K562 (cell line): ENCODE data around the gene ATG4D. TPM values are rescaled to one million over a fixed set of nuclear protein-coding genes. Genes with fewer than 3 reads are reported as not detected.
A peak's percentile ranks its signal among the peaks of the same experiment; 100 is the strongest.

Experiments
- ARHGAP35 ChIP-seq: fragments of 450-650 bp; IDR thresholded peaks from 2 replicates; pipeline ENCODE4 v1.6.1; 2018; ENCODE audit not compliant: partially characterized antibody
- BCOR ChIP-seq: fragments of 450-650 bp; IDR thresholded peaks from 2 replicates; pipeline ENCODE4 v1.6.1; 2016
- FOXJ2 ChIP-seq: fragments of 200-800 bp; sonication (Bioruptor generic); IDR thresholded peaks from 2 replicates; pipeline ENCODE4 v1.6.1; 2016; ENCODE audit warnings: missing genetic modification characterization, missing compliant biosample characterization
- KDM5B ChIP-seq: fragments of 200-600 bp; sonication (generic); IDR thresholded peaks from 2 replicates; pipeline ENCODE4 v1.6.1; 2012; ENCODE audit warnings: low read depth, mild to moderate bottlenecking, moderate library complexity, low read length, control low read depth, inconsistent platforms; ENCODE audit not compliant: insufficient replicate concordance
- MTA2 ChIP-seq: fragments of 450-650 bp; IDR thresholded peaks from 2 replicates; pipeline ENCODE4 v1.6.1; 2016; ENCODE audit warnings: low read depth
- MYNN ChIP-seq, 2 experiments: sonication (generic); formaldehyde crosslinking in 1 of 2; IDR thresholded peaks; 2 replicates each; pipeline versions ENCODE4 v1.5.0 to v1.6.1; 2016 to 2020; ENCODE audit warnings: antibody characterized with exemption in 1 of 2, missing genetic modification reagents in 1 of 2
- POLR2H ChIP-seq: IDR thresholded peaks from 2 replicates; pipeline ENCODE4 v1.6.1; 2016; ENCODE audit warnings: missing genetic modification characterization, low read depth, mild to moderate bottlenecking, control low read depth, missing compliant biosample characterization, moderate library complexity
- POU5F1 ChIP-seq: fragments of 150-350 bp; IDR thresholded peaks from 2 replicates; pipeline ENCODE4 v1.6.1; 2014; ENCODE audit warnings: borderline replicate concordance, low read length, low read depth, mild to moderate bottlenecking; ENCODE audit not compliant: partially characterized antibody
- PRPF4 ChIP-seq: fragments of 200-400 bp; formaldehyde crosslinking; IDR thresholded peaks from one replicate; pipeline ENCODE4 v1.6.1; 2017; ENCODE audit warnings: low read length, low read depth, mild to moderate bottlenecking; ENCODE audit not compliant: insufficient read depth, poor library complexity, severe bottlenecking
- RBM34 ChIP-seq: fragments of 200-400 bp; formaldehyde crosslinking; IDR thresholded peaks from 2 replicates; pipeline ENCODE4 v1.6.1; 2018; ENCODE audit warnings: low read length, borderline replicate concordance; ENCODE audit not compliant: insufficient read depth
- U2AF2 ChIP-seq: fragments of 200-400 bp; formaldehyde crosslinking; optimal IDR thresholded peaks from 2 replicates; pipeline ENCODE3; 2017; ENCODE audit warnings: low read depth, mild to moderate bottlenecking, low read length
- ZBTB7A ChIP-seq: IDR thresholded peaks from 2 replicates; pipeline ENCODE4 v1.6.1; 2011; ENCODE audit warnings: low read depth, mild to moderate bottlenecking, low read length, moderate library complexity, borderline replicate concordance; ENCODE audit not compliant: control insufficient read depth
- ZNF134 ChIP-seq: fragments of 250-450 bp; sonication (Bioruptor Pico); conservative IDR thresholded peaks from 2 replicates; pipeline ENCODE4 v1.4.0; 2020
- ZNF311 ChIP-seq: fragments of 250-450 bp; sonication (Bioruptor Pico); IDR thresholded peaks from 2 replicates; pipeline ENCODE4 v1.4.0; 2020; ENCODE audit warnings: mild to moderate bottlenecking, moderate library complexity
- ZNF436 ChIP-seq: fragments of 250-450, 450-650 bp; sonication (Bioruptor Pico); formaldehyde crosslinking; IDR thresholded peaks from 2 replicates; pipeline ENCODE4 v1.7.0; 2020; ENCODE audit warnings: mild to moderate bottlenecking
- ZNF764 ChIP-seq: fragments of 250-450 bp; sonication (Bioruptor Pico); IDR thresholded peaks from 2 replicates; pipeline ENCODE4 v1.4.0; 2020; ENCODE audit warnings: low read depth, mild to moderate bottlenecking, moderate library complexity
- ZSCAN29 ChIP-seq: fragments of 450-650 bp; IDR thresholded peaks from 2 replicates; pipeline ENCODE4 v1.6.1; 2017
- polyA plus RNA-seq, 8 experiments: library from polyadenylated mRNA; depleted of rRNA in 4 of 8; stranded (reverse) in 5 of 8; unstranded in 3 of 8; fragments of >200 nt; fragmentation: Nextera tagmentation in 2 of 8; fragmentation: Illumina TruSeq in 1 of 8; extraction: Ambion mirVana in 2 of 8; extraction: Trizol in 1 of 8; gene quantifications; 2 replicates each; pipeline versions ENCODE4 v1.2.1 to v1.2.3, GENCODE V29; 2011 to 2014; ENCODE audit warnings: inconsistent platforms in 1 of 8, missing spikeins in 1 of 8
- total RNA-seq, 7 experiments: library from RNA; depleted of rRNA in 6 of 7; stranded (reverse); fragments of >200 nt in 6 of 7; fragmentation: Illumina TruSeq in 2 of 7; extraction: Trizol in 2 of 7; gene quantifications; 2 replicates each; pipeline versions ENCODE4 v1.2.1 to v1.2.3, GENCODE V29; 2011 to 2021; ENCODE audit warnings: low replicate concordance in 1 of 7
- TF ChIP-seq, protein P1 (sequence below): fragments of 150-350 bp; conservative IDR thresholded peaks from 2 replicates; pipeline ENCODE4 v1.6.1; 2014; ENCODE audit warnings: low read length
- TF ChIP-seq, protein P2 (sequence below): fragments of 450-650 bp; formaldehyde crosslinking; IDR thresholded peaks from 2 replicates; pipeline ENCODE4 v1.4.0; 2022; ENCODE audit warnings: mild to moderate bottlenecking, moderate library complexity
- TF ChIP-seq, protein P3 (sequence below): sonication (generic); formaldehyde crosslinking; IDR thresholded peaks from 2 replicates; pipeline ENCODE4 v1.4.0; 2020; ENCODE audit warnings: mild to moderate bottlenecking, missing genetic modification reagents
- TF ChIP-seq, protein P4 (sequence below): fragments of 250-450 bp; sonication (Bioruptor Pico); IDR thresholded peaks from 2 replicates; pipeline ENCODE4 v1.5.0; 2021

ATG4D gene
- total and polyA plus RNA-seq, 9 of the 15 experiments (the other 6 are each of a cell fraction or from before 2014, with no cell fraction given): 0.51 to 66.1 (median 22.9) TPM

DNA sequence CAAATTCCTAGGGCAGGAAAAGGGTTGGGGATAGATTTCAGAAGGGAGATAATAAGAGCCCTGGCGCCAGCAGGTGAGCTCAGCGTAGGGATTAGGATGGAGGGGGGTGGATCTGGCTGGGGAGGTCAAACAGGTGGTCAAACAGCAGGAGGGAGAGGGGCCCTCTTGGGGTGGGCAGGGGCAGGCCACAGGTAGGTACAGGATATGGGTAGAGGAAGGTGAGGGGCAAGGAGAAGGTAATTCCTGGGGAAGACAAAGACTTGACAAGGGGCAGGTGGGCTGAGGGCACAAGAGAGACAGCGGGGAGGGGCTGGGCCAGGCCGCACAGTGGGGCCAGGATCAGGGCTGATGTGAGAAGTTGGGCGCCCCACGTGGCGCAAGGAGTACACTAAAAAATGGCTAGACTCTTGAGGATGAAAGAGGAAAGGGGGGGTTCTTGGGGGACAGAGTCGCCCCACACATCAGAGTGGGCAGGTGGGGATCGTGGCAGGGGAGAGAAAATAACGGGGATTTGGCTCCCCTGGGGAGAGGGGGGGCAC is 21.4 kb downstream of the ATG4D start (continued):
- TF ChIP-seq, protein P1, sequence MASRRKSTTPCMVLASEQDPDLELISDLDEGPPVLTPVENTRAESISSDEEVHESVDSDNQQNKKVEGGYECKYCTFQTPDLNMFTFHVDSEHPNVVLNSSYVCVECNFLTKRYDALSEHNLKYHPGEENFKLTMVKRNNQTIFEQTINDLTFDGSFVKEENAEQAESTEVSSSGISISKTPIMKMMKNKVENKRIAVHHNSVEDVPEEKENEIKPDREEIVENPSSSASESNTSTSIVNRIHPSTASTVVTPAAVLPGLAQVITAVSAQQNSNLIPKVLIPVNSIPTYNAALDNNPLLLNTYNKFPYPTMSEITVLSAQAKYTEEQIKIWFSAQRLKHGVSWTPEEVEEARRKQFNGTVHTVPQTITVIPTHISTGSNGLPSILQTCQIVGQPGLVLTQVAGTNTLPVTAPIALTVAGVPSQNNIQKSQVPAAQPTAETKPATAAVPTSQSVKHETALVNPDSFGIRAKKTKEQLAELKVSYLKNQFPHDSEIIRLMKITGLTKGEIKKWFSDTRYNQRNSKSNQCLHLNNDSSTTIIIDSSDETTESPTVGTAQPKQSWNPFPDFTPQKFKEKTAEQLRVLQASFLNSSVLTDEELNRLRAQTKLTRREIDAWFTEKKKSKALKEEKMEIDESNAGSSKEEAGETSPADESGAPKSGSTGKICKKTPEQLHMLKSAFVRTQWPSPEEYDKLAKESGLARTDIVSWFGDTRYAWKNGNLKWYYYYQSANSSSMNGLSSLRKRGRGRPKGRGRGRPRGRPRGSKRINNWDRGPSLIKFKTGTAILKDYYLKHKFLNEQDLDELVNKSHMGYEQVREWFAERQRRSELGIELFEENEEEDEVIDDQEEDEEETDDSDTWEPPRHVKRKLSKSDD: no peak
- no peak for TF ChIP-seq ZNF134
- no peak for TF ChIP-seq POLR2H (tag)
- TF ChIP-seq FOXJ2 (tag): no peak
- TF ChIP-seq BCOR: no peak
- TF ChIP-seq, protein P2, sequence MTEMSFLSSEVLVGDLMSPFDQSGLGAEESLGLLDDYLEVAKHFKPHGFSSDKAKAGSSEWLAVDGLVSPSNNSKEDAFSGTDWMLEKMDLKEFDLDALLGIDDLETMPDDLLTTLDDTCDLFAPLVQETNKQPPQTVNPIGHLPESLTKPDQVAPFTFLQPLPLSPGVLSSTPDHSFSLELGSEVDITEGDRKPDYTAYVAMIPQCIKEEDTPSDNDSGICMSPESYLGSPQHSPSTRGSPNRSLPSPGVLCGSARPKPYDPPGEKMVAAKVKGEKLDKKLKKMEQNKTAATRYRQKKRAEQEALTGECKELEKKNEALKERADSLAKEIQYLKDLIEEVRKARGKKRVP (CRISPR knock-in tag): no peak
- no peak for TF ChIP-seq MTA2
- TF ChIP-seq ZSCAN29: no peak
- TF ChIP-seq U2AF2: no peak
- no peak for TF ChIP-seq PRPF4
- peak; percentile 68 for TF ChIP-seq ZBTB7A
- TF ChIP-seq KDM5B: no peak
- TF ChIP-seq POU5F1: no peak
- TF ChIP-seq ZNF436 (CRISPR knock-in tag): no peak
- TF ChIP-seq RBM34: no peak
- TF ChIP-seq ZNF311: no peak
- no peak for TF ChIP-seq ARHGAP35
- TF ChIP-seq ZNF764 (CRISPR knock-in tag): no peak
- TF ChIP-seq, protein P3, sequence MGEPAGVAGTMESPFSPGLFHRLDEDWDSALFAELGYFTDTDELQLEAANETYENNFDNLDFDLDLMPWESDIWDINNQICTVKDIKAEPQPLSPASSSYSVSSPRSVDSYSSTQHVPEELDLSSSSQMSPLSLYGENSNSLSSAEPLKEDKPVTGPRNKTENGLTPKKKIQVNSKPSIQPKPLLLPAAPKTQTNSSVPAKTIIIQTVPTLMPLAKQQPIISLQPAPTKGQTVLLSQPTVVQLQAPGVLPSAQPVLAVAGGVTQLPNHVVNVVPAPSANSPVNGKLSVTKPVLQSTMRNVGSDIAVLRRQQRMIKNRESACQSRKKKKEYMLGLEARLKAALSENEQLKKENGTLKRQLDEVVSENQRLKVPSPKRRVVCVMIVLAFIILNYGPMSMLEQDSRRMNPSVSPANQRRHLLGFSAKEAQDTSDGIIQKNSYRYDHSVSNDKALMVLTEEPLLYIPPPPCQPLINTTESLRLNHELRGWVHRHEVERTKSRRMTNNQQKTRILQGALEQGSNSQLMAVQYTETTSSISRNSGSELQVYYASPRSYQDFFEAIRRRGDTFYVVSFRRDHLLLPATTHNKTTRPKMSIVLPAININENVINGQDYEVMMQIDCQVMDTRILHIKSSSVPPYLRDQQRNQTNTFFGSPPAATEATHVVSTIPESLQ (CRISPR knock-in tag): 0 out of 2 replicates have a peak, but pooled peaks have one; percentile 5
- no peak for TF ChIP-seq MYNN (IDR thresholded peaks at IDR 0.05)
- no peak for TF ChIP-seq MYNN (CRISPR knock-in tag; IDR thresholded peaks at IDR 0.05)
- TF ChIP-seq, protein P4, sequence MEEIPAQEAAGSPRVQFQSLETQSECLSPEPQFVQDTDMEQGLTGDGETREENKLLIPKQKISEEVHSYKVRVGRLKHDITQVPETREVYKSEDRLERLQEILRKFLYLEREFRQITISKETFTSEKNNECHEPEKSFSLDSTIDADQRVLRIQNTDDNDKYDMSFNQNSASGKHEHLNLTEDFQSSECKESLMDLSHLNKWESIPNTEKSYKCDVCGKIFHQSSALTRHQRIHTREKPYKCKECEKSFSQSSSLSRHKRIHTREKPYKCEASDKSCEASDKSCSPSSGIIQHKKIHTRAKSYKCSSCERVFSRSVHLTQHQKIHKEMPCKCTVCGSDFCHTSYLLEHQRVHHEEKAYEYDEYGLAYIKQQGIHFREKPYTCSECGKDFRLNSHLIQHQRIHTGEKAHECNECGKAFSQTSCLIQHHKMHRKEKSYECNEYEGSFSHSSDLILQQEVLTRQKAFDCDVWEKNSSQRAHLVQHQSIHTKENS (CRISPR knock-in tag): no peak
